HFFc6 (cell line): ENCODE results near the gene AHDC1. TPM values are rescaled to one million over a fixed set of nuclear protein-coding genes. Genes with fewer than 3 reads are reported as not detected.

Experiments used
- DNase-seq: peaks from one replicate; pipeline ENCODE4 v3.0.0-alpha.2; 2018
- H3K27ac Mint-ChIP-seq: 2 replicates; pipeline ENCODE4 v1.8.0; 2020; ENCODE audit warnings: mild to moderate bottlenecking, mixed read lengths
- H3K27me3 Mint-ChIP-seq: 2 replicates; pipeline ENCODE4 v1.8.0; 2021; ENCODE audit warnings: mild to moderate bottlenecking, moderate library complexity, mixed read lengths; ENCODE audit not compliant: insufficient read depth
- H3K36me3 Mint-ChIP-seq: 2 replicates; pipeline ENCODE4 v1.8.0; 2021; ENCODE audit warnings: low read depth, mixed read lengths
- H3K4me1 Mint-ChIP-seq: 2 replicates; pipeline ENCODE4 v1.8.0; 2020; ENCODE audit warnings: low read depth, mixed read lengths
- H3K4me3 Mint-ChIP-seq: 2 replicates; pipeline ENCODE4 v1.8.0; 2020; ENCODE audit warnings: mild to moderate bottlenecking, moderate library complexity, mixed read lengths
- H3K9me3 Mint-ChIP-seq: 2 replicates; pipeline ENCODE4 v1.8.0; 2020; ENCODE audit warnings: mild to moderate bottlenecking, mixed read lengths
- total RNA-seq, 6 experiments: library from RNA; stranded (reverse); fragmentation: NEBNext Ultra II Directional; extraction: Animal tissue kit (Norgen Biotek cat#: 25700); gene quantifications; 2 replicates in 1 of 6; 3 replicates in 5 of 6; pipeline ENCODE4 v1.2.3, GENCODE V29; 2021
- TF ChIP-seq, protein P1 (sequence below): fragments of 200-600 bp; sonication (generic); IDR thresholded peaks from 2 replicates; pipeline ENCODE4 v1.5.0; 2021; ENCODE audit warnings: antibody characterized with exemption, mild to moderate bottlenecking

AHDC1 gene
- total RNA-seq, 6 experiments from 2014 or later: 30.7 to 53.2 (median 34.7) TPM

DNA sequence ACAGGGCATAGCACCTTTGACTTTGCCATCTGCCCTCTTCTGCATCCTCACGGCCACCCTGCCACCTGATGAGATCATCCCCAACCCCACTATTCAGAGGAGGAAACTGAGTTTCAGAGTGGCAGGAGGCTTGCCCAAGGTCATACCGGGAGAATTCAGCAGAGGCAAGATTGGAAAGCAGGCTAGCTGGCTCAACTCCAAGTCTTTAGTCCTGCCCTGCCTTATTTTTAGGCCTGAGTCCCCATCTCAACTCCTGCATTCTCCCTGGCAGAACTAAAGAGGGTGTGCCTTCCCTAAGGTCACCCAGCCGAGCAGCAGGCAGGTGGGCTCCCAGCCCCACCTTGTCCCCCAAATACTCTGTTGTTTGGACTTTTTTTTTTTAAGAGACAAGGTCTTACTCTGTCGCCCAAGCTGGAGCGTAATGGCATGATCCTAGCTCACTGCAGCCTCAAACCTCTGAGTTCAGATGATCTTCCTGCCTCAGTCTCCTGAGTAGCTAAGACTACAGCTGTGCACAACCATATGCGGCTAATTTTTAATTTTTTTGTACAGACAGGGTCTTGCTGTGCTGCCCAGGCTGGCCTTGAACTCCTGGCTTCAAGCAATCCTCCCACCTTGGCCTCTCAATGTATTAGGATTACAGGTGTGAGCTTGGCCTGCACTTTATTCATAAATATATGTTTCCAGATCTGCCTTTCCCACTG, 44.8 kb upstream of the AHDC1 start:
- Mint-ChIP-seq H3K36me3 (no peaks in the 10 kb centered on the region), H3K27ac (no peak overlapping the region), H3K4me1 (peaks cover 24% of the 10 kb centered on the region), H3K4me3 (no peak overlapping the region), H3K27me3 (no peaks in the 10 kb centered on the region), H3K9me3 (no peaks in the 10 kb centered on the region)
- DNase-seq: no peak
- TF ChIP-seq, protein P1, sequence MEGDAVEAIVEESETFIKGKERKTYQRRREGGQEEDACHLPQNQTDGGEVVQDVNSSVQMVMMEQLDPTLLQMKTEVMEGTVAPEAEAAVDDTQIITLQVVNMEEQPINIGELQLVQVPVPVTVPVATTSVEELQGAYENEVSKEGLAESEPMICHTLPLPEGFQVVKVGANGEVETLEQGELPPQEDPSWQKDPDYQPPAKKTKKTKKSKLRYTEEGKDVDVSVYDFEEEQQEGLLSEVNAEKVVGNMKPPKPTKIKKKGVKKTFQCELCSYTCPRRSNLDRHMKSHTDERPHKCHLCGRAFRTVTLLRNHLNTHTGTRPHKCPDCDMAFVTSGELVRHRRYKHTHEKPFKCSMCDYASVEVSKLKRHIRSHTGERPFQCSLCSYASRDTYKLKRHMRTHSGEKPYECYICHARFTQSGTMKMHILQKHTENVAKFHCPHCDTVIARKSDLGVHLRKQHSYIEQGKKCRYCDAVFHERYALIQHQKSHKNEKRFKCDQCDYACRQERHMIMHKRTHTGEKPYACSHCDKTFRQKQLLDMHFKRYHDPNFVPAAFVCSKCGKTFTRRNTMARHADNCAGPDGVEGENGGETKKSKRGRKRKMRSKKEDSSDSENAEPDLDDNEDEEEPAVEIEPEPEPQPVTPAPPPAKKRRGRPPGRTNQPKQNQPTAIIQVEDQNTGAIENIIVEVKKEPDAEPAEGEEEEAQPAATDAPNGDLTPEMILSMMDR: no peak

DNA sequence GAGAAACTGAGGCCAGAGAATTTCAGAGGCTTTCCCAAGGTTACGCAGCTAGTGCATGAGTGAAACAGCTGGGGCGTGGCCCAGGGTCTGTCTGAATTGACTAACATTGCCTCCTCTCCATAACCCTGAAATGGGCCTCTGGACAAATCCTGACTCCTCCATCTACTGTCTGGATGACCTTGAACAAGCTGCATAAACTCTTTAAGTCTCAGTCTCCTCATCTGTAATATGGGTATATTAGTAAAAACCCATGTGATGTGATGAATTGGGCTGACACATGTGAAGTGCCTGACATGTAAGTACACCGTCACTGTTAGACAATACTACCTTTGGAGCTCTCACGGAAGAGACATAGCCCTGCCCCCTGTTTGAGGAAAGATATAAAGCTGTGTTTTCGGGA, 43.4 kb upstream of the AHDC1 start:
- TF ChIP-seq, protein P1: no peak
- no peaks in the 10 kb centered on the region for H3K9me3 Mint-ChIP-seq
- H3K4me3 Mint-ChIP-seq: no peak overlapping the region
- no peaks in the 10 kb centered on the region for H3K36me3 Mint-ChIP-seq
- DNase-seq: no peak
- H3K27ac Mint-ChIP-seq: no peak overlapping the region
- H3K27me3 Mint-ChIP-seq: no peaks in the 10 kb centered on the region
- H3K4me1 Mint-ChIP-seq: peaks cover 22% of the 10 kb centered on the region

- TF ChIP-seq, protein P1: no peak
- Mint-ChIP-seq H3K27me3 (peaks cover 2% of the 10 kb centered on the region; the same call in 1 of the 2 replicates), H3K9me3 (no peaks in the 10 kb centered on the region), H3K36me3 (no peaks in the 10 kb centered on the region), H3K4me3 (no peak overlapping the region), H3K4me1 (peaks cover 16% of the 10 kb centered on the region), H3K27ac (no peak overlapping the region)
- no peak for DNase-seq
These were observed 42.7 kb upstream of the AHDC1 start for GRCh38 chr1:27646676-27647075.

DNA sequence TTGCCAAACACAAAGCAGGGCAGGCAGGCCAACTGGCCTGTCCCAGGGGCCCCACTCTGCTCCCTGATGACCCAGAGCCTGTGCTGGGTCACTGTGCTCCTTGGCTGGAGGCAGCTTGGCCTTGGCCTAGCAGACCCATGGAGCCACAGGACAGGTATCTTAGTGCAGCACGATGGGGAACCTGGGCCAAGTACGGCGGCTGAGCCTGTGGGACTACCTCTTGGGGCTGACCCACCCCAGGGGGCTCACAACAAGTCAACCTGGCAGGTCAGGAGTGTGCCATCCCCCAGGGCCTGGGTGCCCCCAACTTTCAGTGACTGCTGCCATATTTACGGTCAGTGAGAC, 41.1 kb upstream of the AHDC1 start:
- H3K36me3 Mint-ChIP-seq: no peaks in the 10 kb centered on the region
- H3K4me1 Mint-ChIP-seq: peaks cover 3% of the 10 kb centered on the region
- H3K27ac Mint-ChIP-seq: no peak overlapping the region
- H3K27me3 Mint-ChIP-seq: peaks cover 2% of the 10 kb centered on the region; the same call in 1 of the 2 replicates
- no peak for DNase-seq
- TF ChIP-seq, protein P1: no peak
- H3K4me3 Mint-ChIP-seq: no peak overlapping the region
- no peaks in the 10 kb centered on the region for H3K9me3 Mint-ChIP-seq

DNA sequence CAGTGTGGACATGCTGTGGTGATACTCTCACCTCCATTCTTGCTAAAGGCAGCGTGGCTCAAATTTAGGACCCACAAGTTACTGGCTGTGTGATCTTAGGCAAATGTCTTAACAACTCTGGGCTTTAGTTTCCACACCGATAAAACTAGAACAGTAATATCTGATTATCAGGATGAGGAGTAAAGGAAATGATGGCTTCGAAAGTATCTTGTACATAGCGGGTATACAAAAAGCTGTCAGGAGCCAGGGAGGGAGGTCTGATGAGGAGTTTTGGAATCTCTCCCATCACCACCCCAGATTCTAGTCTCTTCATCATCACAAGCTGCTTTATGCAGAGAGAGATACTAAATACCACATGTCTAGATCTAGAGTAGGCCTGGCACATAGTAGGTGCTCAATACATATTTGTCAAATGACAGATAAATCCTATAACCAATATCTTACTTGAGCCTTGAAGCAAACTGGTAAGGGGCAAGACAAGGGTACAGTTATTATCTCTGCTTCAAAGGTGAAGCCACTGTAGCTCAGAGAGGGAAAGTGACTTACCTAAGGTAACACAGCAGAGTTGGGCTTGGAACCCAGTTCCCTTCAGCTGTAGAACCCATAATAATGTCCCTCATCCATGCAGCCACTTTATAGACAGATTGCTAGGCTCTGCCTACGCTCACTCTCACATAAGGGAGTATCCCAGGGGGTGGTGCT, 40.6 kb upstream of the AHDC1 start:
- Mint-ChIP-seq H3K9me3 (no peaks in the 10 kb centered on the region), H3K27me3 (peaks cover 6% of the 10 kb centered on the region; the same call in 1 of the 2 replicates)
- no peak for DNase-seq

More for the DNA sequence above, 40.6 kb upstream of the AHDC1 start:
- Mint-ChIP-seq H3K4me3 (no peak overlapping the region), H3K4me1 (no peaks in the 10 kb centered on the region), H3K36me3 (no peaks in the 10 kb centered on the region), H3K27ac (no peak overlapping the region)
- TF ChIP-seq, protein P1: no peak
